ENCODE data around the gene ASB10.

ASB10 gene

GRCh38 chr7:151228024-151228866 is 41.2 kb upstream of the ASB10 start:
- Histone ChIP-seq H3K9me3 (ENCODE audit: control insufficient read depth, low read length) (no peaks in the 10 kb centered on the region), H3K27me3 (ENCODE audit: control insufficient read depth, insufficient read depth, low read length, poor library complexity, severe bottlenecking) (no peaks in the 10 kb centered on the region), H3K4me3 (ENCODE audit: insufficient read depth, low read depth, low read length) (peak overlapping the region; percentile 61), H3K4me1 (ENCODE audit: control insufficient read depth, insufficient read depth, low read length) (peaks cover 10% of the 10 kb centered on the region), H3K36me3 (ENCODE audit: control insufficient read depth, insufficient read depth, low read length) (peaks cover 19% of the 10 kb centered on the region), H3K27ac (ENCODE audit: insufficient read depth, low read depth, low read length, poor library complexity, severe bottlenecking) (peak overlapping the region; percentile 91)
- WGBS, 2 experiments = 85 to 88% methylated on average over 10 of the region's 10 CpGs

GRCh38 chr7:151226875-151227782 is 40.1 kb upstream of the ASB10 start, which contains the start of gene ABCF2:
TSS of gene ABCF2 (minus strand) at chr7:151227205. CDS start at chr7:151226458, 747 bp downstream.
- peak within 1 kb of the TSS; percentile 91 for H3K27ac ChIP-seq (ENCODE audit: insufficient read depth, low read depth, low read length, poor library complexity, severe bottlenecking)
- peak within 1 kb of the TSS; percentile 61 for H3K4me3 ChIP-seq (ENCODE audit: insufficient read depth, low read depth, low read length)
- H3K4me1 ChIP-seq (ENCODE audit: control insufficient read depth, insufficient read depth, low read length) = peaks cover 9% of the 10 kb centered on the region
- no peaks in the 10 kb centered on the region for H3K9me3 ChIP-seq (ENCODE audit: control insufficient read depth, low read length)
- WGBS, 2 experiments = 0% methylated on average over 68 of the region's 68 CpGs
- H3K36me3 ChIP-seq (ENCODE audit: control insufficient read depth, insufficient read depth, low read length) = peaks cover 21% of the 10 kb centered on the region
- H3K27me3 ChIP-seq (ENCODE audit: control insufficient read depth, insufficient read depth, low read length, poor library complexity, severe bottlenecking) = no peaks in the 10 kb centered on the region

DNA sequence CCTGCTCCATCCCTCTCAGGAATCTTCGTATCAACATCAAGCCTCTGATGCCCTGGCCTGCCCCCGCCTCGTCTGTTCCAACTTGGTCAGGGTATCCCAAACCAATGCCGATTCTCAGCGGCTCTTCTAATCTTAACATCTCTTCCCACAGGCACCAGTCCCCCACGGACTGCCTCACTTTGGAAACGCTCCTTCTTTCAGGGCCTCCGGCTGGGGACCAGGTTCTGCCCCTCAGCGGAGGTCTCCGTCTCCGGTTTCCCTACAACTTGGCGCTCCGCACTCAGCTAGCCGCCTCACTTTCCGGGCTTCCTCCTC is 39.5 kb upstream of the ASB10 start:
- H3K9me3 ChIP-seq (ENCODE audit: control insufficient read depth, low read length) = no peaks in the 10 kb centered on the region
- H3K4me3 ChIP-seq (ENCODE audit: insufficient read depth, low read depth, low read length) = peak overlapping the region; percentile 61
- H3K27me3 ChIP-seq (ENCODE audit: control insufficient read depth, insufficient read depth, low read length, poor library complexity, severe bottlenecking) = no peaks in the 10 kb centered on the region
- 2% methylated on average over 15 of the region's 15 CpGs for WGBS, 2 experiments
- peaks cover 23% of the 10 kb centered on the region for H3K36me3 ChIP-seq (ENCODE audit: control insufficient read depth, insufficient read depth, low read length)
- no peak overlapping the region for H3K27ac ChIP-seq (ENCODE audit: insufficient read depth, low read depth, low read length, poor library complexity, severe bottlenecking)
- peaks cover 9% of the 10 kb centered on the region for H3K4me1 ChIP-seq (ENCODE audit: control insufficient read depth, insufficient read depth, low read length)

DNA sequence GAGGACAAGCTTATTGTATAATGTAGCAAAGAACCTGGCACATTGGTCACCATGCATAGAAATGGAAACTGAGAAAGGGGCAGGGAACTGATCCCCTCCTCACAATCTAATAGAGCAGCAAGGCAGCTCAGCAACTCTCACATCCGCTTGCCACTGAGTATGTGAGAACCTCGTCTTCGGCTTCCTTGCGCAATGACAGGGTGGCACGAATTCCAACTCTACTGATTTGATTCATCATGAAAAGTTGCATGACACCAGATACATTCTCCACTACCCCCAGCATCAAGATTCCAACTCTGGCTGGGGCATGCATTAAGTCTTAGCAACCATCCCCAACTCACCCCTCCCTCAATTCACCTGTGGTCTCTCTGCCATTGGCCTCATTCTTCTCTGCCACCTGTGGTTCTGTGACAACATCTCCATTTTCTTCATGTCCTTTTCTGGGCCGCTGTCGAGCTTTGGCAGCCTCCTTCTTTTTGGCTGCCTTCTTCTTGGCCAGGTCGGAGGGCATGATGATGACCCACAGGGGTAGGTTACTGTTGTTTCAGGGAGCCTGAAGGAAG is 39.0 kb upstream of the ASB10 start:
- Histone ChIP-seq H3K36me3 (ENCODE audit: control insufficient read depth, insufficient read depth, low read length) (peaks cover 26% of the 10 kb centered on the region), H3K9me3 (ENCODE audit: control insufficient read depth, low read length) (no peaks in the 10 kb centered on the region), H3K4me3 (ENCODE audit: insufficient read depth, low read depth, low read length) (peak overlapping the region; percentile 61), H3K27me3 (ENCODE audit: control insufficient read depth, insufficient read depth, low read length, poor library complexity, severe bottlenecking) (no peaks in the 10 kb centered on the region), H3K4me1 (ENCODE audit: control insufficient read depth, insufficient read depth, low read length) (peaks cover 9% of the 10 kb centered on the region), H3K27ac (ENCODE audit: insufficient read depth, low read depth, low read length, poor library complexity, severe bottlenecking) (no peak overlapping the region)
- WGBS, 2 experiments = 72 to 75% methylated on average over 8 of the region's 8 CpGs

DNA sequence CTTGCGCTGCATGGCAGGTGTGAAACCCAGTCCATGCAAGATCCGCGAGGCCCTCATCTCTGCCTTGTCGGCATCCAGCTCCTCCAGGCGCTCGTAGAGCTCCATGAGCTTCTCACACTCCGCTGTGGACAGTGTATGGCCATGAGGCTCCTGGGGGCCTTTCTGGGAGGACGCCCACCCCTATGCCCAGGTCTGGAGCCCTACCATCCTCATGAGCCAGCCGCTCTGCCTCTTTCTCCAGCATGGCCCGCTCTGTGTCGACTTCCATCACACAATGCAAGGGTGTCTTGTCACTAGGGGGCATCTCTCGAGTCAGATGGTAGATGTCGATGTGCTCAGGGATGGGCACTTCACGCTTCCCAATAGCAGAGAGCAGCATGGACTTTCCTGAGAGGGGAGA is 36.7 kb upstream of the ASB10 start:
- H3K27me3 ChIP-seq (ENCODE audit: control insufficient read depth, insufficient read depth, low read length, poor library complexity, severe bottlenecking) = no peaks in the 10 kb centered on the region
- no peak overlapping the region for H3K27ac ChIP-seq (ENCODE audit: insufficient read depth, low read depth, low read length, poor library complexity, severe bottlenecking)
- 91 to 93% methylated on average over 14 of the region's 14 CpGs for WGBS, 2 experiments
- no peaks in the 10 kb centered on the region for H3K9me3 ChIP-seq (ENCODE audit: control insufficient read depth, low read length)
- H3K36me3 ChIP-seq (ENCODE audit: control insufficient read depth, insufficient read depth, low read length) = peaks cover 42% of the 10 kb centered on the region
- peaks cover 9% of the 10 kb centered on the region for H3K4me1 ChIP-seq (ENCODE audit: control insufficient read depth, insufficient read depth, low read length)
- no peak overlapping the region for H3K4me3 ChIP-seq (ENCODE audit: insufficient read depth, low read depth, low read length)

DNA sequence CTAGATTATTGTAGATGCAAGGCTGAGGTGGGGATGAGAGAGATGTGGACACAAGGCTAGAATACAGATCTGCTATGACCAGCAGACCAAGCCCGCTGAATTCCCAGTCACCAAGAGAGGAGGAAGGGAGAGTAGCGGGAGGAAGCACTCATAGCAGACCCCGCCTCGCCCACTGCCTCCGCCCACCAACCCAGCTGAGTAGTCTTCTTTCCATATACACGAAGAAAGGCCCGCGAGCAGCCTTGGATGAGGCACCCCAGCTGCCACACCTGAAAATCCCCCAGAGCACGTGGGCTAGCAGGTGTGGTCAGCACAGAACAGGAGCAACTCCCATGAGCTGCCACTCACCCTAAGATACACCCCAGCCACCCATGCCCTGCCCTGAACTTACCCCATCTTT is 31.1 kb upstream of the ASB10 start:
- no peak overlapping the region for H3K27ac ChIP-seq (ENCODE audit: insufficient read depth, low read depth, low read length, poor library complexity, severe bottlenecking)
- no peaks in the 10 kb centered on the region for H3K4me1 ChIP-seq (ENCODE audit: control insufficient read depth, insufficient read depth, low read length)
- H3K9me3 ChIP-seq (ENCODE audit: control insufficient read depth, low read length) = no peaks in the 10 kb centered on the region
- peaks cover 52% of the 10 kb centered on the region for H3K36me3 ChIP-seq (ENCODE audit: control insufficient read depth, insufficient read depth, low read length)
- H3K27me3 ChIP-seq (ENCODE audit: control insufficient read depth, insufficient read depth, low read length, poor library complexity, severe bottlenecking) = no peaks in the 10 kb centered on the region
- 92 to 95% methylated on average over 9 of the region's 9 CpGs for WGBS, 2 experiments
- no peak overlapping the region for H3K4me3 ChIP-seq (ENCODE audit: insufficient read depth, low read depth, low read length)

DNA sequence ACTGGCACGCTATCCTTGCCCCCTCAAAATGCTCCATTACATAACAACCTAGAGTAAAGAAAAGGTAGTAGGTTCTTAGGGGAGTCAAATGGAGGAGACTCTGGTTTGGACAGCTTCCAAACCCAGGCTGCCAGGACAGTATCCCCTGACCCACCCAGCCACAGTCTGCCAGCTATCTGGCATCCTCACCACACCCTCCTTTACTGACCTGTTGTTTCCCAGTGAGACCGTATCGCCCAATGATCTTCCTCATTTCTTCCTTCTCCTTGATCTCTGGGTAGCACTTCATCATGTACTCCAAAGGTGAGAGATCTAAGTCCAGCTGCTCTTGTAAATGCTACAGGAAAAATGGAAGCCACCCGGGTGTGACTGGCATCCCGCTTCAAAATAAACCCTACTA is 28.3 kb upstream of the ASB10 start:
- Histone ChIP-seq H3K36me3 (ENCODE audit: control insufficient read depth, insufficient read depth, low read length) (peaks cover 40% of the 10 kb centered on the region), H3K4me3 (ENCODE audit: insufficient read depth, low read depth, low read length) (no peak overlapping the region), H3K4me1 (ENCODE audit: control insufficient read depth, insufficient read depth, low read length) (peaks cover 3% of the 10 kb centered on the region), H3K27ac (ENCODE audit: insufficient read depth, low read depth, low read length, poor library complexity, severe bottlenecking) (no peak overlapping the region), H3K9me3 (ENCODE audit: control insufficient read depth, low read length) (no peaks in the 10 kb centered on the region), H3K27me3 (ENCODE audit: control insufficient read depth, insufficient read depth, low read length, poor library complexity, severe bottlenecking) (no peaks in the 10 kb centered on the region)
- 91 to 99% methylated on average over 4 to 5 of the region's 5 CpGs for WGBS, 2 experiments

DNA sequence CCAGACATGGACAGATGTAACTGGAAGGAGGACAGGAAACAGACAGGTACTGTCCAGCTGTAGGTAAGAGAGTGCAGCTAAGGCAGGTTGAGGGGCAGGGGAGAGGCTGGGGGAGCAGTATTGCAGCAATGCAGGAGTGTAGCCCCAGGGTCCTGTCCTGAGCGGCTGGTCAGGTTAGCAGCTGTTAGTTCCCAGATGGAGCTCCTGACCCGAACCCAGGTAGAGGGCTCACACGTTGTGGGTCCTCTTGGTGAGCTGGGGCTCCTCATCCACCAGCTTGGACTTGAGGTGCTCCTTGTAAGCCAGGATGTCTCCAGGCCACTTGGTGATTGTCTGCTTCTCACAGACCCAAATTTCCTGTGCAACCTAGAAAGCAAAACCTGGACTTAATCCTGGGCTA is 26.8 kb upstream of the ASB10 start:
- peaks cover 30% of the 10 kb centered on the region for H3K36me3 ChIP-seq (ENCODE audit: control insufficient read depth, insufficient read depth, low read length)
- H3K4me1 ChIP-seq (ENCODE audit: control insufficient read depth, insufficient read depth, low read length) = peaks cover 8% of the 10 kb centered on the region
- WGBS, 2 experiments = 94% methylated on average over 3 of the region's 3 CpGs

DNA sequence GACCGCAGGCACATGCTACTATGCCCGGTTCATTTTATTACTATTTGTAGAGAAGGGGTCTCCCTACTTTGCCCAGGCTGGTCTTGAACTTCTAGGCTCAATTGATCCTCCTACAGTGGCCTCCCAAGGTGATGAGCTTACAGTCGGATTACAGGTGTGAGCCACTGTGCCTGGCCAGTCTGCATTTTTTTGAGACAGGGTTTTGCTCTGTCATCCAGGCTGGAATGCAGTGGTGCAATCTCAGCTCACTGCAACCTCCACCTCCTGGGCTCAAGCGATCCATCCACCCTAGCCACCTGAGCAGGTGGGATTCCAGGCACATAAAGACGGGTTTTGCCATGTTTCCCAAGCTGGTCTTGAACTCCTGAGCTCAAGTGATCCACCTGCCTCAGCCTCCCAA is 25.6 kb upstream of the ASB10 start:
- Histone ChIP-seq H3K27me3 (ENCODE audit: control insufficient read depth, insufficient read depth, low read length, poor library complexity, severe bottlenecking) (no peaks in the 10 kb centered on the region), H3K4me1 (ENCODE audit: control insufficient read depth, insufficient read depth, low read length) (peaks cover 8% of the 10 kb centered on the region), H3K27ac (ENCODE audit: insufficient read depth, low read depth, low read length, poor library complexity, severe bottlenecking) (no peak overlapping the region), H3K36me3 (ENCODE audit: control insufficient read depth, insufficient read depth, low read length) (peaks cover 21% of the 10 kb centered on the region), H3K4me3 (ENCODE audit: insufficient read depth, low read depth, low read length) (no peak overlapping the region), H3K9me3 (ENCODE audit: control insufficient read depth, low read length) (no peaks in the 10 kb centered on the region)
- WGBS, 2 experiments = 79 to 83% methylated on average over 5 of the region's 5 CpGs

More for the DNA sequence above, 26.8 kb upstream of the ASB10 start:
- no peak overlapping the region for H3K27ac ChIP-seq (ENCODE audit: insufficient read depth, low read depth, low read length, poor library complexity, severe bottlenecking)
- H3K9me3 ChIP-seq (ENCODE audit: control insufficient read depth, low read length) = no peaks in the 10 kb centered on the region
- no peaks in the 10 kb centered on the region for H3K27me3 ChIP-seq (ENCODE audit: control insufficient read depth, insufficient read depth, low read length, poor library complexity, severe bottlenecking)
- H3K4me3 ChIP-seq (ENCODE audit: insufficient read depth, low read depth, low read length) = no peak overlapping the region

Data from ectodermal cell (in vitro differentiated cells).